ENCODE data around the gene ZBTB46.
"Not testable (repeated sequence)": the region's sequence is repeated elsewhere in the genome, so short reads cannot be mapped to it uniquely, and the experiment has no call there.

The ZBTB46 gene

GRCh38 chr20:63859166-63859699 is 28.2 kb upstream of the ZBTB46 start:
- in situ Hi-C loops (cut with HindIII; ENCODE audit: low sequenced_read_pairs), result no loop called here

- in situ Hi-C loops (cut with HindIII; ENCODE audit: low sequenced_read_pairs), result no loop called here
Measured at GRCh38 chr20:63858393-63859165, 27.5 kb upstream of the ZBTB46 start.

DNA sequence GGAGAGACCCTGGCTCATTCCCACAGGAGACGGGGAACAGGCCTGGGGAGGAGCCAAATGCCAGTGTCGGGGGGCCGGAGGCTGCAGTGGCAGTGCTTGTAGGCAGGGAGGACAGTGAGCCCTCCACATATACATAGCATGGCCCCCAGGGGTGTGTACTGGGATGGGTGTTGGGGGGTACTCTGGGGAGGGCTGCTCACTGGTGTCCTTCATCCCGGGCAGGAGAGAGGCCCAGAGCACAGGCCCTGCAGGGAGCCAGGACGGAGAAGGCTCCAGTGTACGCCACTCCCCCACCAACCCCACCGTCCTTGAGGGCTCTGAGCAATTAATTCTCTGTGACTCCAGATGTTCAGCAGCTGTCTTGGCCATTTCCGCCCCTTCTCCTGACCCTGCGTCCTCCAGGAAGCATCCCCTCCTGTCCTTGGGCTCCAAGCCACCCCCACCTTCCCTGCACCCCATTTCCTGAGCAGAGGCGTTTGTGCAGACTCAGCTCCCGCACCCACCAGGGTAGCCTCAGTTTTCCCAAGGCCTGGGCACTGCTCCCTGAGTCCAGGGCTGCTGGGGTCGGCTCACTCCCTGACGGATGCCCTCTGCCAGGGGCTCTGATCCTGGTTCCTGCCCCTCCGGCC is 26.8 kb upstream of the ZBTB46 start:
- in situ Hi-C loops (cut with HindIII; ENCODE audit: low sequenced_read_pairs), result no loop called here

DNA sequence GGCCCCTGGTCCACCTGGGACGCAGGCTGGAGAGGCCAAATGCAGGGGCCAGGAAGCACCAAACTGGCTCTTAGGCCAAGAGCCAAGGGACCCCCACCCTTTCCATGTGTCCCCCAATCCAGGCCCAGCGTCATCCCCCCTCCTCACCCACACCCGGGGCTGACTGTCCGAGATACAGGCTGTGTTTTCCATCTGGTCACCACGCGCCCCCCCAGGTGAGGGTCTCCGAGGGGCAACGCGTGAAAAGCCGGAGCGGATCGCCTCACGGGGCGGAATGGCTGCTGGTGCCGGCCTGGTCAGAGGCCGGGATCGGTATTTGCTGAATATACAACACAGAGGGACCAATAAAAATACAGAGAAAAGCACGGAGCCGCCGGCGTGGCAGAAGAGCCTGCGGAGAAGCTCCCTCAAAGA is 25.0 kb upstream of the ZBTB46 start:
- in situ Hi-C loops (cut with HindIII; ENCODE audit: low sequenced_read_pairs), result no loop called here

DNA sequence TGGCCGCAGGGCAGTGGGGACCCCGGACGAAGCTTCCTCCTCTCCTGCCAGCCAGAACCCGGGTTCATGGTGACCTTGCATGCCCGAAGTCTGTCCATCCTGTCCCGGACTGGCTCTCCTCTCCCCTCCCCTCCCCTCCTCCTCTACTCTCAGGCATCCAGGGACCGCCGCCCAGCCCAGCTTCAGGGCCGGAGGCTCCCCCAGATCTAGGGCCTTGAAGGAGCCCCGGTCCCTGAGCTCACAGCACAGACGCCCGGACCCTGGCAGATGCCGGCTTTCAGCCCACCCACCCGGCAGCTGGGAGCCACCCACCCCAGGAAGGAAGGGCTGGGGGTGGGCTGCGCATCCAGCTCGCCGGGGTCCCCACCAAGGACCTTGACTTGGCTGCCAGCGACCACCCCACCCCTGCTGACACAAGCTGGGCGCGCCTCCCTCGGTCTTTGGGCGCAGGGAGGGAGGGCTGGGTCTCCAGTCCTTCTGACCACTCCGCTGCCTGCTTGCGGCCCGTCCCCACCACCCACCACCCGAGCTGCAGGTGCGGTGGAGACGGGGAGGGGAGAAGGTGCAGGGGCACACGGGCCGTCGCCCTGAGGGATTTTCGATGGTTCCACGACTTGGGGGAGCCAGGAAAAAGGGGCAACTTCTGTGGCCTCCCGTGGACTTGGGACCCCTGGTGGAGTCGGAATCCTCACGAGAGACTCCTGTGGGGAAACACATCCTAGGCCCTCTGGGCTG is 24.5 kb upstream of the ZBTB46 start:
- in situ Hi-C loops (cut with HindIII; ENCODE audit: low sequenced_read_pairs), result no loop called here

DNA sequence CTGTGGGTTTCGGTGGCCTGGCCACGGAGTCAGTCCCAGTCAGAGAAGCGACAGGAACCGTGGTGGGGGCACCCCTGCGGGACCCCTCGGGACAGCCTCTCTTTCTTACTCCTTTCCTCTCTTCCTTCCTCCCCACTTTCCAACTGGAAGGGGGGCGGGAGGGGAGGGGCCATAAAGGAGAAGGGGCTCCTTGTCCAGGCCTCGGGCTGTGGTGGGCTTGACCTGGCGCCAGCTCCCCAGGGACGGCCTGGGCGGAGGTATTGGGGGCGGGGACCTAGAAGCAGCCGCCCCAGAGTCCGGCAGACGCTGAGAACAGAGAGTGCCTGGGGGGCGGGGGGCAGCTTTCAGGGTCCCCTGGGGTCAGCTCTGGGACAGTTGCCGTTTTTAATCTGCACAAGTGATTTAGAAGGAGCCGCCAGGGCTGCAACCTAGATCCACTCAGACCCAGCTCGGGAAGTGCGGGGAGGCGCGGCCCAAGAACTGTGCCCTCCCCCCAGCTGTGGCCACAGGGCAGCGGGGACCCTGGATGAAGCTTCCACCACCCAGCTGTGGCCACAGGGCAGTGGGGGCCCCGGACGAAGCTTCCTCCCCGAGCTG is 23.8 kb upstream of the ZBTB46 start:
- in situ Hi-C loops (cut with HindIII; ENCODE audit: low sequenced_read_pairs), result no loop called here

GRCh38 chr20:63854069-63854765 is 23.2 kb upstream of the ZBTB46 start:
- in situ Hi-C loops (cut with HindIII; ENCODE audit: low sequenced_read_pairs), result no loop called here

DNA sequence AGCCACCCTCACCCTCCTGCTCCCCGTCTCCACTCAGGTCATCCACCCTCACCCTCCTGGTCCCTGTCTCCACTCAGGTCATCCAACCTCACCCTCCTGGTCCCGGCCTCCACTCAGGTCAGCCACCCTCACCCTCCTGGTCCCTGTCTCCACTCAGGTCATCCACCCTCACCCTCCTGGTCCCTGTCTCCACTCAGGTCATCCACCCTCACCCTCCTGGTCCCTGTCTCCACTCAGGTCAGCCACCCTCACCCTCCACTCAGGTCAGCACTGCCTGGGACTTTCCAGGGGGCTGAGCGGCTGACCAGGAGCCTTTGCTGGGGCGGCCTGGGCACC is 22.6 kb upstream of the ZBTB46 start:
- in situ Hi-C loops (cut with HindIII; ENCODE audit: low sequenced_read_pairs), result not testable (repeated sequence)

DNA sequence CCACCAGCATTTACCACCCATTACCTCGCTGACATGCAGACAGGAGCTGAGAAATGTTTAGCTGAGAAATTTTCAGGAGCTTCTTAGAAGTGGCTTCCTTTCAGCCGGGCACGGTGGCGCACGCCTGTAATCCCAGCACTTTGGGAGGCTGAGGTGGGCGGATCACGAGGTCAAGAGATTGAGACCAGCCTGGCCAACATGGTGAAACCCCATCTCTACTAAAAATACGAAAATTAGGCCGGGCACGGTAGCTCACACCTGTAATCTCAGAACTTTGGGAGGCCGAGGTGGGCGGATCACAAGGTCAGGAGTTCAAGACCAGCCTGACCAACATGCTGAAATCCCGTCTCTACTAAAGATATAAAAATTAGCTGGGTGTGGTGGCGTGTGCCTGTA is 20.5 kb upstream of the ZBTB46 start:
- in situ Hi-C loops (cut with HindIII; ENCODE audit: low sequenced_read_pairs), result not testable (repeated sequence)

DNA sequence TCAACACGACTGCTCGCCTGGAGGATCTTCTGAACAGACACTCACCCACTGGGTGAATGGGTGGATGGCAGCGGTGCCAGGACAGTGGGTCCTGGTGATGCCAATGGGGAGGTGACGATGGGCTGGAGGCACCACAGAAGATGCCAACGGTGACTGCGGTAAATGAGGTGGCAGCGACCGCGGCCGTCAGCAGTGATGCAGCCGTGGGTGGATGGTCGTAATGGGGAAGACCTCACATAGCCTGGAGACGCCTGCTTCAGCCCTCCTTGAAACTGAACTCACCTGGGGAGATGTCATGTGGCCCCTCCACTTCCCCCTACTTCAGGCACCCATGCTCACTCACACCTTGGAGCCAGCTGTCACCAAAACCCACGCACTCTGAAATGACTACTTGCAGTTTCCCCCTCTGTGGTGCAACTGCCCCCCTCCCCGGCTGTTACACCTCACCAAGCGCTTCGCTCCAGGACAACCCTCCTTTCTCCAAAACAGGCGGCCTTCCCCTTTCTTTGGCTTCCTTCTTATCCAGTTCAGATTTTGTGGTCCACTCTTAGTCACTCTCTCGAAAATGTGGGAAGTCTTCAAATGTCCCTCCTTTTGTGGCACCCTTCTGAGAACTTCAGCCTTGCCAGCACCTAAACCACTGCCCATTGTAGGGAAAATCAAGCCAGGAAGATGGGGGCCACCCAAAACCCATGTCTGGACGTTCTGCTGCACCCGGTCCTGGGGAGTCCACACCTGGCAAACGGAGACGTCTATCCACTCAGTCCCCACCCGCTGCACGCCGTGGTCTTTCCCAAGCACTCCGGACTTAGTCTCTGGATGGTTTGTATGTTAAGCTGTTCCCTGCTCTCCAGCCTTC is 19.9 kb upstream of the ZBTB46 start:
- in situ Hi-C loops (cut with HindIII; ENCODE audit: low sequenced_read_pairs), result no loop called here

- in situ Hi-C loops (cut with HindIII; ENCODE audit: low sequenced_read_pairs), result no loop called here
Measured at GRCh38 chr20:63848003-63848911, 17.2 kb upstream of the ZBTB46 start.

- in situ Hi-C loops (cut with HindIII; ENCODE audit: low sequenced_read_pairs), result no loop called here
Measured at GRCh38 chr20:63847237-63848002, 16.4 kb upstream of the ZBTB46 start.

- in situ Hi-C loops (cut with HindIII; ENCODE audit: low sequenced_read_pairs), result no loop called here
Measured at GRCh38 chr20:63846888-63847236, 15.8 kb upstream of the ZBTB46 start.

GRCh38 chr20:63846128-63846771 is 15.2 kb upstream of the ZBTB46 start:
- in situ Hi-C loops (cut with HindIII; ENCODE audit: low sequenced_read_pairs), result no loop called here

DNA sequence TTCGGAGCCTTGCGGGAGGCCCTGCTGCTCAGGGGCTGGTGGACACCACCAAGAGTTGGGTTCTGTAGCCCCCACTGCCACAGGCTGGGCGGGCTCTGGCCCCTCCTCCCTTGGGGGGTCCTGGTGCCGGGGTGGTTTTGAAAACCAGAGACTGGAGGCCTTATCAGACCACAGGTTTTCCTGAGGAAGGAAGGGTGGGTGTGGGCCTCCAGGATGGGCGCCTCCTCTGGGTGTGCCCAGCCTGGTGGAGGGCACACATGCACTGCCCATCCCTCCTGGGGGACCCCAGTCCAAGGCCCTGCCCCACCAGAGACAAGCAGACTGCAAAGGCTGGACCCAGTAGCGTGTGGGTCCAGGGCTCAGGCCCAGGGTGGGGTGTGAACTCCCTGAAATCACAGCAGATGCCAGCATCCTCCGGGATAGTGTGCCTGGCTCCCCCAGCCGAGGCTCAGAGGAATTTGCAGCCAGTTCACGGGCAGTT is 13.5 kb upstream of the ZBTB46 start:
- in situ Hi-C loops (cut with HindIII; ENCODE audit: low sequenced_read_pairs), result no loop called here

DNA sequence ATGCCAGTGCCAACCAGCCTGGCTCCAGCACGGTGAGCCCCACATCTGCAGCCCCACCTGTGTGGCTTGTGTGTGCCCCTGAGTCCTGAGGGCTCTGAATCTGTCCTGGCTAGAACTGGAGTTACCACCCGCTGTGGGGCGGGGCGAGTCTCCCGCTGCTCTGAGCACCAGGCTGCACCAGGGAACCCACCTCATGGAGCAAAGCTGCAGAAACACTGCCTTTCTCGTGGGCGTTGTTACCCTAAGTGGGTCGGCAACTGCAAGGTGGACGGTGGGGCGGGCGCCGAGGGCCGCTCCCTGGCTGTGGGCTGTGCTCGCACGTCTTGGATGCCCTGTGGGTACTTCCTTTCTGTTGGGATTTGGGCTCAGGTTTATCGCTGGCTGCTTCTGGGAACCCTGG is 12.7 kb upstream of the ZBTB46 start:
- in situ Hi-C loops (cut with HindIII; ENCODE audit: low sequenced_read_pairs), result no loop called here

DNA sequence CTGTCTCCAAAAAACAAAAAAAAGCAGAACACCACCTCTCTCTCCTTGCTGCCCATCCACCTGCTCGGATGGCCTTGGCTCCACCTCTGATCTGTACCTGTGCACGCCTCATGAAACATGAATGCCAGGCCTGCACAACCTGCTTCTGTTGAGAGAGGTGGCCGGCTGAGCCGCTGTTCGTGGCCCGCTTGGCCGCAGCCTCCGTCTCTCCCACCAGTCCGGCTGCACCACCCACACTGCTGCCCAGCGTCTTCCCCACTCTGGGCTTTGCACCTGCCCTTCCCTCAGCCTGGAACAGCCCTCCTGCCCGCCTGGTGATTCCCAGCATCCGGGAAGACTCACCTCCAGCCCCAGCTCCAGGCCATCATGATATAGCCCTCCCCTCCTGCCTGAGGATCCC is 12.2 kb upstream of the ZBTB46 start:
- in situ Hi-C loops (cut with HindIII; ENCODE audit: low sequenced_read_pairs), result no loop called here

- in situ Hi-C loops (cut with HindIII; ENCODE audit: low sequenced_read_pairs), result no loop called here
Measured at GRCh38 chr20:63842258-63842657, 11.2 kb upstream of the ZBTB46 start.
